Upper lobe of left lung (tissue), 6 donors: Measurements from ENCODE around the gene STAG3. TPM values are rescaled to one million over a fixed set of nuclear protein-coding genes. Genes with fewer than 3 reads are reported as not detected.
"Not testable (repeated sequence)": the region's sequence is repeated elsewhere in the genome, so short reads cannot be mapped to it uniquely, and the experiment has no call there.

Experiments
- ATAC-seq, 2 donors: fragments of 200-7000 bp; cut with Tn5 transposase; one replicate each; pipeline ENCODE4 v1.9.1; 2022; ENCODE audit warnings: mild to moderate bottlenecking in 2 of 2, moderate library complexity in 2 of 2; ENCODE audit not compliant: low FRiP score in 2 of 2
- DNase-seq, 2 donors: peaks; one replicate each; pipeline ENCODE4 v3.0.0-alpha.2; 2019 to 2020
- H3K27ac ChIP-seq, 4 donors: fragments of 200-600 bp; sonication (generic); one replicate each; pipeline ENCODE4 v1.5.1; 2016 to 2019
- H3K27me3 ChIP-seq, 4 donors: fragments of 200-600 bp; sonication (generic); one replicate each; pipeline ENCODE4 v1.5.1; 2017 to 2019
- H3K36me3 ChIP-seq, 4 donors: fragments of 200-600 bp; sonication (generic); one replicate each; pipeline ENCODE4 v1.5.1; 2016 to 2019
- H3K4me1 ChIP-seq, 4 donors: fragments of 200-600 bp; sonication (generic); one replicate each; pipeline ENCODE4 v1.5.1; 2018 to 2019
- H3K4me3 ChIP-seq, 4 donors: fragments of 200-600 bp; sonication (generic); one replicate each; pipeline ENCODE4 v1.5.1; 2017 to 2019; ENCODE audit warnings: mild to moderate bottlenecking in 2 of 4, moderate library complexity in 1 of 4
- H3K9me3 ChIP-seq, 4 donors: fragments of 200-600 bp; sonication (generic); one replicate each; pipeline ENCODE4 v1.5.1; 2018 to 2019
- EP300 ChIP-seq, 4 donors: sonication (generic); formaldehyde crosslinking; IDR thresholded peaks; one replicate each; pipeline ENCODE4 v1.5.1; 2017; ENCODE audit warnings: antibody characterized with exemption in 4 of 4, control low read depth in 2 of 4
- POLR2A ChIP-seq, 4 donors: fragments of 450-650 bp; IDR thresholded peaks; one replicate each; pipeline ENCODE4 v1.5.1; 2016 to 2017; ENCODE audit warnings: antibody characterized with exemption in 4 of 4, mild to moderate bottlenecking in 2 of 4
- POLR2AphosphoS5 ChIP-seq, 2 donors: sonication (generic); formaldehyde crosslinking; IDR thresholded peaks; one replicate each; pipeline ENCODE4 v1.5.1; 2017; ENCODE audit warnings: antibody characterized with exemption in 2 of 2
- WGBS, 2 donors: methylation state at CpG; one replicate each; pipeline ENCODE4 v1.1.5; 2017 to 2018; 5-methylcytosine and 5-hydroxymethylcytosine counted together
- total RNA-seq, 6 donors: library from RNA; depleted of rRNA in 4 of 6; stranded (reverse); fragments of >200 nt in 4 of 6; gene quantifications; one replicate each; pipeline versions ENCODE4 v1.1.0 to v1.2.1, GENCODE V29; 2016 to 2021
- TF ChIP-seq, protein P1 (sequence below), 6 experiments: fragments of 450-650 bp in 4 of 6; fragments of 200-600 bp in 2 of 6; sonication (generic) in 2 of 6; IDR thresholded peaks; one replicate each; pipeline ENCODE4 v1.5.1; 2016 to 2019; ENCODE audit warnings: antibody characterized with exemption in 6 of 6
- donor health status: DM: no; HTN: no; CAD: no; lungs with moderate emphysema.
- donor health status: DM: no; HTN: yes; CAD: no; lungs with severe emphysema.

Gene STAG3
- total RNA-seq, 6 donors from 2014 or later, result 1.5 to 5.2 (median 2.8) TPM; not detected in 1

DNA sequence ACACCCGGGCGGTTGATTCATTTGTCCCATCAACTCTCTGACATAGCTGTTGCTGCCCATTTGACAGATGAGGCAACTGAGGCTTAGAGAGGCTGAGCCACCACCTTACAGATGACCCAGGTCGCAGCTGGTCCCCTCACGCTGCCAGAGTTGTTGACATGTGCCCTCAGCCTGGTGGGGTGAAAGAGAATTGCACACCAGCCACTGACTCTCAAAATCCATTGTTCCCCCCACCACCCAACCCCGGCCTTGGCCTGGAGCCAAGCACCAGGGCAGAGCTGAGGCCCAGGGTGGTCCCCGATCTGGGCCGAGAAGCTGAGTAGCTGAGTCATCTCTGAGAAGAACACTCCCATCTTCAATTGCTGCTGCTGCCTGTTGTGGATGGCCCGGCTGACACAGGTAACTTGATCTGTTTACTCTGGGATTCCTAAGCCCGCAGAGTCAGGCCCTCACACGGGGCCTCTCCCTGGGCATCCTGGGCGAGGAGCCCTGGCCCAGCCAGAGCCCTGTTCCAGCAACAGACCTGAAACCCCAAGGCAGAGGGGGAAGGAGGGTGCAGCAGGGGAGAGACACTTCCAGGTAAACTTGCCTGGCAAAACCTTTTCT, 69.5 kb downstream of the STAG3 start:
- no peaks in the 10 kb centered on the region for H3K36me3 ChIP-seq
- H3K27ac ChIP-seq, result no peak overlapping the region
- DNase-seq (peak in 1 of 2 donors; percentile 44), ATAC-seq (peak; percentile 5 to 59)
- 55 to 76% methylated on average over 8 to 11 of the region's 11 CpGs for WGBS, 2 donors
- H3K4me3 ChIP-seq, result no peak overlapping the region
- TF ChIP-seq, protein P1, sequence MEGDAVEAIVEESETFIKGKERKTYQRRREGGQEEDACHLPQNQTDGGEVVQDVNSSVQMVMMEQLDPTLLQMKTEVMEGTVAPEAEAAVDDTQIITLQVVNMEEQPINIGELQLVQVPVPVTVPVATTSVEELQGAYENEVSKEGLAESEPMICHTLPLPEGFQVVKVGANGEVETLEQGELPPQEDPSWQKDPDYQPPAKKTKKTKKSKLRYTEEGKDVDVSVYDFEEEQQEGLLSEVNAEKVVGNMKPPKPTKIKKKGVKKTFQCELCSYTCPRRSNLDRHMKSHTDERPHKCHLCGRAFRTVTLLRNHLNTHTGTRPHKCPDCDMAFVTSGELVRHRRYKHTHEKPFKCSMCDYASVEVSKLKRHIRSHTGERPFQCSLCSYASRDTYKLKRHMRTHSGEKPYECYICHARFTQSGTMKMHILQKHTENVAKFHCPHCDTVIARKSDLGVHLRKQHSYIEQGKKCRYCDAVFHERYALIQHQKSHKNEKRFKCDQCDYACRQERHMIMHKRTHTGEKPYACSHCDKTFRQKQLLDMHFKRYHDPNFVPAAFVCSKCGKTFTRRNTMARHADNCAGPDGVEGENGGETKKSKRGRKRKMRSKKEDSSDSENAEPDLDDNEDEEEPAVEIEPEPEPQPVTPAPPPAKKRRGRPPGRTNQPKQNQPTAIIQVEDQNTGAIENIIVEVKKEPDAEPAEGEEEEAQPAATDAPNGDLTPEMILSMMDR (IDR thresholded peaks at IDR 0.05), result peak in 1 of 6 experiments; percentile 11
- TF ChIP-seq EP300 (IDR thresholded peaks at IDR 0.05), result no peak
- H3K4me1 ChIP-seq, result peaks cover 0 to 4% (median 0%) of the 10 kb centered on the region in 4 donors
- no peaks in the 10 kb centered on the region for H3K27me3 ChIP-seq
- no peaks in the 10 kb centered on the region for H3K9me3 ChIP-seq

DNA sequence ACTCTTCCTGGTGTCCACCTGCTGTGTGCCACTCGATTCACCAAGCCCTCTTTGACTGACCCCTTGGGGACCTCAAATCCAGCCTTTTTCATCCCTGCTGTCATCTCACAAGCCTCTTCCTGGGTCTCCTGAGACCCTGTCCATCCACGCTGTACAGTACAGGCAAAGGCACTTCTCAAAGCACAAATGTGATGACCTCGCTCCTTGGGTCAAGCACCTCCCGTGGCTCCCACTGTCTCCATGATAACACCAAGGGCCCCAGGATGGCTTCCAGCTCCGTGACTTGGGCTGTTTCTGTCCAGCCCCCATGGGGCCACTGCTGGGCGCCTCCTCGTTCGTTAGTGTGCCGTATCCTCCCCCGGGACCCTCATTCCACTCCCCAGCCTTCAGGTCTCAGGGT, 70.8 kb downstream of the STAG3 start:
- ATAC-seq, result no peak
- TF ChIP-seq EP300 (IDR thresholded peaks at IDR 0.05), result no peak
- TF ChIP-seq, protein P1 (IDR thresholded peaks at IDR 0.05), result no peak
- TF ChIP-seq POLR2AphosphoS5 (IDR thresholded peaks at IDR 0.05), result no peak
- no peak for TF ChIP-seq POLR2A (IDR thresholded peaks at IDR 0.05)
- no peak for DNase-seq
- H3K36me3 ChIP-seq, result no peaks in the 10 kb centered on the region
- no peak overlapping the region for H3K27ac ChIP-seq
- H3K4me1 ChIP-seq, result peaks cover 0 to 4% (median 0%) of the 10 kb centered on the region in 4 donors
- no peaks in the 10 kb centered on the region for H3K9me3 ChIP-seq
- 89 to 94% methylated on average over 10 of the region's 10 CpGs for WGBS, 2 donors
- no peak overlapping the region for H3K4me3 ChIP-seq
- no peaks in the 10 kb centered on the region for H3K27me3 ChIP-seq

DNA sequence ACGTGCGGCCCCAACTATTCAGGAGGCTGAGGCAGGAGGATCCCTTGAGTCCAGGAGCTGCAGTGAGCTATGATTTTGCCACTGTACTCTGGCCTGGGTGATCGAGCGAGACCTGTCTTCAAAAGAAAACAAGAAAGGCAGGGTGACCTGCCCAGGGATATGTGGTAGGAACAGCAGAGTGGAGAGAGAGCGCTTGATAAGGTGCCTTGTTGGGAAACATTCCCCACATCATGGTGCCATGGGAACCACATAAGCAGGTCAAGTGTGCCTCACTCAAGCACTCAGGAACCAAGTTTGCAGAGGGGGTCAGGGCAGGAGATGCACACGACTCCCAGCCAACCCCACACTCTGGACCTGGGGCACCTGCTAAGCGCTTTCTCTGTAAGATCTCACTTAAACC, 79.3 kb downstream of the STAG3 start:
- TF ChIP-seq EP300 (IDR thresholded peaks at IDR 0.05) (no peak), POLR2A (IDR thresholded peaks at IDR 0.05) (no peak), POLR2AphosphoS5 (IDR thresholded peaks at IDR 0.05) (no peak)
- TF ChIP-seq, protein P1 (IDR thresholded peaks at IDR 0.05), result no peak
- Histone ChIP-seq H3K27ac (no peak overlapping the region), H3K4me3 (no peak overlapping the region), H3K27me3 (no peaks in the 10 kb centered on the region), H3K4me1 (no peaks in the 10 kb centered on the region), H3K9me3 (no peaks in the 10 kb centered on the region), H3K36me3 (no peaks in the 10 kb centered on the region)
- no peak for ATAC-seq
- DNase-seq, result peak in 1 of 2 donors; percentile 24
- 82% methylated on average over 7 of the region's 7 CpGs for WGBS, 2 donors

DNA sequence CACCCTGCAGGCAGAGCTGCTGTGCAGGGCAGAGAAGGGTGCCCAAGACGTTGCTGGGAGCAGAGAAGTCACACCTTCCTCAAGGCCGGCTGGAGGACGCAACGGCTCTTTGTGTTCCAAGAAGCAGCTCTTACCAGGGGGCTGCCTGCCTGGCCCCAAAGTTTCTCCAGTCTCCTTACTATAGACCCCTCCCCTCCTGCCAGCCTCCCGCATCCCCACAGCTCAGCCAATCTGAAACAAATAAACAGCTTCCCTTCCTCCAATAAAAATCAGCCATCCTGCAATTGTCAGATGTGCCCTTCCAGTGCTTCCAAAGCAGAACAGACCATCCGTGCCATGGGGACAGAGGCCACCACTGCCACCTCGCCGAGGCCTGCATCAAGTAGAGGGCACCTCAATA, 82.3 kb downstream of the STAG3 start:
- ATAC-seq, H3K4me1 ChIP-seq, H3K36me3 ChIP-seq, H3K9me3 ChIP-seq, H3K27ac ChIP-seq, DNase-seq, H3K27me3 ChIP-seq, H3K4me3 ChIP-seq: not testable (repeated sequence)
- 84 to 88% methylated on average over 7 to 8 of the region's 8 CpGs for WGBS, 2 donors

DNA sequence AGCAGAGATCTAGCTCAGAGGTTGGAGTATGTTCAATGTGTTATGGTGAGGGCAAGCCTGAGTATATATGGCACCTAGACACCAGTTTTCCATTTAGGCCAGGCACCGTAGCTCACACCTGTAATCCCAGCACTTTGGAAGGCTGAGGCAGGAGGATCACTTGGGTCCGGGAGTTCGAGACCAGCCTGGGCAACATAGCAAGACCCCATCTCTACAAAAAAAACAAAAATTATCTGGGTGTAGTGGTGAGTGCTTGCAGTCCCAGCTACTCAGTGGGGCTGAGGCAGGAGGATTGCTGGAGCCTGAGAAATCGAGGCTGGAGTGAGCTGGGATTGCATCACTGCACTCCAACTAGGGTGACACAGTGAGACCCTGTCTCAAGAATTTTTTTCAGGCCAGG, 85.2 kb downstream of the STAG3 start:
- H3K27ac ChIP-seq, H3K36me3 ChIP-seq, H3K27me3 ChIP-seq, H3K4me3 ChIP-seq, H3K9me3 ChIP-seq, ATAC-seq, DNase-seq: not testable (repeated sequence)
- H3K4me1 ChIP-seq, result peaks cover 0 to 12% (median 0%) of the 10 kb centered on the region in 4 donors
- WGBS, 2 donors, result 94 to 98% methylated on average over 4 of the region's 4 CpGs

Other genes with a start within 250 kb of the STAG3 start
- 1 to 10 TPM in 1 of 6 donors, under 1 TPM in 2, not detected in 3; 0.24 to 3.1 (median 0.31) TPM for gene GJC3, start 248.3 kb upstream of the STAG3 start, total RNA-seq
- gene AZGP1, start 201.9 kb upstream of the STAG3 start, total RNA-seq, result 10 to 100 TPM in 5 of 6 donors, 1 to 10 TPM in 1; 2.3 to 35.6 (median 28.8) TPM
- gene ZKSCAN1, start 162.3 kb upstream of the STAG3 start, total RNA-seq, result 10 to 100 TPM; 19.3 to 50.4 (median 36.9) TPM
- gene ZSCAN21, start 128.1 kb upstream of the STAG3 start, total RNA-seq, result 10 to 100 TPM in 4 of 6 donors, 1 to 10 TPM in 2; 8.6 to 17.8 (median 10.8) TPM
- gene ZNF3, start 96.2 kb upstream of the STAG3 start, total RNA-seq, result 10 to 100 TPM; 18.4 to 50.3 (median 22.8) TPM
- 100 to 1,000 TPM in 1 of 6 donors, 10 to 100 TPM in 5; 23.4 to 217 (median 53.9) TPM for gene COPS6, start 88.9 kb upstream of the STAG3 start, total RNA-seq
- 10 to 100 TPM; 29.3 to 78.6 (median 44.1) TPM for gene MCM7, start 76.5 kb upstream of the STAG3 start, total RNA-seq
- 100 to 1,000 TPM in 1 of 6 donors, 10 to 100 TPM in 5; 17.3 to 142 (median 19.4) TPM for gene AP4M1, start 76.3 kb upstream of the STAG3 start, total RNA-seq
- gene TAF6, start 58.6 kb upstream of the STAG3 start, total RNA-seq, result 10 to 100 TPM; 33.4 to 76.5 (median 53.0) TPM
- 10 to 100 TPM in 2 of 6 donors, 1 to 10 TPM in 4; 2.9 to 14.6 (median 6.5) TPM for gene CNPY4, start 58.3 kb upstream of the STAG3 start, total RNA-seq
- gene MBLAC1, start 51.0 kb upstream of the STAG3 start, total RNA-seq, result 10 to 100 TPM in 1 of 6 donors, 1 to 10 TPM in 5; 1.0 to 11.4 (median 3.3) TPM
- gene LAMTOR4, start 29.0 kb upstream of the STAG3 start, total RNA-seq, result 100 to 1,000 TPM; 111 to 223 (median 148) TPM
- gene TRAPPC14, start 19.2 kb upstream of the STAG3 start, total RNA-seq, result 100 to 1,000 TPM in 1 of 6 donors, 10 to 100 TPM in 5; 12.6 to 108 (median 25.3) TPM
- gene GAL3ST4, start 9.3 kb upstream of the STAG3 start, total RNA-seq, result 10 to 100 TPM in 1 of 6 donors, 1 to 10 TPM in 4, not detected in 1; 2.4 to 11.5 (median 5.2) TPM
- gene GPC2, start 537 bp upstream of the STAG3 start, total RNA-seq, result 10 to 100 TPM in 1 of 6 donors, 1 to 10 TPM in 2, under 1 TPM in 3; 0.20 to 25.1 (median 0.96) TPM
- 1 to 10 TPM in 5 of 6 donors, under 1 TPM in 1; 0.63 to 6.3 (median 1.7) TPM for gene PVRIG, start 42.0 kb downstream of the STAG3 start, total RNA-seq
- not detected for gene SPDYE3, start 129.8 kb downstream of the STAG3 start, total RNA-seq
- 100 to 1,000 TPM in 1 of 6 donors, 10 to 100 TPM in 5; 18.4 to 259 (median 39.9) TPM for gene PILRB, start 180.2 kb downstream of the STAG3 start, total RNA-seq
- 10 to 100 TPM; 15.2 to 52.4 (median 24.2) TPM for gene PILRA, start 195.6 kb downstream of the STAG3 start, total RNA-seq